GM18505 (cell line): ENCODE results near the gene CPN2.

Experiments used
- ATAC-seq: cut with Tn5 transposase; IDR thresholded peaks from one replicate; pipeline ENCODE4 v1.9.1; 2021; ENCODE audit not compliant: unreplicated experiment
- POLR2A ChIP-seq: IDR thresholded peaks from 4 replicates; pipeline ENCODE4 v1.6.1; 2011; ENCODE audit warnings: borderline replicate concordance; ENCODE audit not compliant: insufficient read depth, insufficient read length; ENCODE audit errors: extremely low read depth

Gene CPN2

GRCh38 chr3:194305356-194306108 lies 45.6 kb downstream of the CPN2 start:
- TF ChIP-seq POLR2A: no peak
- no peak for ATAC-seq

- TF ChIP-seq POLR2A: no peak
- ATAC-seq: no peak
Observed at GRCh38 chr3:194304186-194304917, 46.8 kb downstream of the CPN2 start.

GRCh38 chr3:194303749-194304148 lies 47.4 kb downstream of the CPN2 start:
- no peak for TF ChIP-seq POLR2A
- no peak for ATAC-seq

- ATAC-seq: no peak
- no peak for TF ChIP-seq POLR2A
Observed at GRCh38 chr3:194301730-194302129, 49.4 kb downstream of the CPN2 start.

- TF ChIP-seq POLR2A: no peak
- ATAC-seq: no peak
Observed at GRCh38 chr3:194300936-194301335, 50.2 kb downstream of the CPN2 start.

- no peak for TF ChIP-seq POLR2A
- ATAC-seq: no peak
Observed at GRCh38 chr3:194300382-194300758, 50.8 kb downstream of the CPN2 start.

- no peak for ATAC-seq
- TF ChIP-seq POLR2A: no peak
Observed at GRCh38 chr3:194298331-194299227, 52.5 kb downstream of the CPN2 start.

- ATAC-seq: no peak
- no peak for TF ChIP-seq POLR2A
Observed at GRCh38 chr3:194296454-194297263, 54.5 kb downstream of the CPN2 start.

GRCh38 chr3:194294895-194295214 lies 56.3 kb downstream of the CPN2 start:
- TF ChIP-seq POLR2A: no peak
- no peak for ATAC-seq

- TF ChIP-seq POLR2A: no peak
- ATAC-seq: no peak
Observed at GRCh38 chr3:194294199-194294894, 56.8 kb downstream of the CPN2 start.

- ATAC-seq: no peak
- no peak for TF ChIP-seq POLR2A
Observed at GRCh38 chr3:194293546-194294198, 57.5 kb downstream of the CPN2 start.

GRCh38 chr3:194292331-194292730 lies 58.8 kb downstream of the CPN2 start:
- no peak for ATAC-seq
- no peak for TF ChIP-seq POLR2A
